ENCODE measurements around the gene STRAP. TPM values are rescaled to one million over a fixed set of nuclear protein-coding genes. Genes with fewer than 3 reads are reported as not detected.

Gene STRAP
- total and polyA plus RNA-seq, 2 of the 8 experiments (the other 6 are each of a cell fraction or from before 2014, with no cell fraction given) = 107 to 251 TPM

GRCh38 chr12:15859116-15859515 lies 23.1 kb upstream of the STRAP start (continued):
- TF ChIP-seq KDM4A (IDR thresholded peaks at IDR 0.05; ENCODE audit: low read depth, low read length, severe bottlenecking) (no peak), HDAC6 (IDR thresholded peaks at IDR 0.05; ENCODE audit: low read depth, low read length) (no peak)

All from H1 (cell line).